ENCODE data around the gene ZNF598.
"Not testable (repeated sequence)": the region's sequence is repeated elsewhere in the genome, so short reads cannot be mapped to it uniquely, and the experiment has no call there.

The ZNF598 gene

GRCh38 chr16:2040787-2041522, 31.3 kb upstream of the ZNF598 start:
- DNase-seq (ENCODE audit: low read depth, low spot score), result no peak

GRCh38 chr16:2040041-2040786, 30.6 kb upstream of the ZNF598 start:
- DNase-seq (ENCODE audit: low read depth, low spot score), result no peak

GRCh38 chr16:2039274-2040031, 29.8 kb upstream of the ZNF598 start:
- DNase-seq (ENCODE audit: low read depth, low spot score), result peak; percentile 80

- no peak for DNase-seq (ENCODE audit: low read depth, low spot score)
Measured at GRCh38 chr16:2038382-2039231, 29.0 kb upstream of the ZNF598 start.

- no peak for DNase-seq (ENCODE audit: low read depth, low spot score)
Measured at GRCh38 chr16:2037647-2038381, 28.2 kb upstream of the ZNF598 start.

- DNase-seq (ENCODE audit: low read depth, low spot score), result no peak
Measured at GRCh38 chr16:2037115-2037514, 27.5 kb upstream of the ZNF598 start.

GRCh38 chr16:2036200-2036966, 26.8 kb upstream of the ZNF598 start:
- DNase-seq (ENCODE audit: low read depth, low spot score), result no peak

GRCh38 chr16:2035431-2036199, 26.0 kb upstream of the ZNF598 start:
- DNase-seq (ENCODE audit: low read depth, low spot score), result peak; percentile 85

- no peak for DNase-seq (ENCODE audit: low read depth, low spot score)
Measured at GRCh38 chr16:2034696-2035430, 25.2 kb upstream of the ZNF598 start.

GRCh38 chr16:2033909-2034695, 24.5 kb upstream of the ZNF598 start:
- DNase-seq (ENCODE audit: low read depth, low spot score), result not testable (repeated sequence)

GRCh38 chr16:2033057-2033908, 23.7 kb upstream of the ZNF598 start:
- DNase-seq (ENCODE audit: low read depth, low spot score), result no peak

- no peak for DNase-seq (ENCODE audit: low read depth, low spot score)
Measured at GRCh38 chr16:2032285-2033056, 22.9 kb upstream of the ZNF598 start.

GRCh38 chr16:2031081-2031577, 21.5 kb upstream of the ZNF598 start:
- DNase-seq (ENCODE audit: low read depth, low spot score), result no peak

GRCh38 chr16:2030036-2030435, 20.4 kb upstream of the ZNF598 start:
- DNase-seq (ENCODE audit: low read depth, low spot score), result no peak

GRCh38 chr16:2029350-2029749, 19.7 kb upstream of the ZNF598 start:
- DNase-seq (ENCODE audit: low read depth, low spot score), result no peak
